HG03139 (cell line): ENCODE results near the gene GOLGA6L26.
"Not testable (repeated sequence)": the region's sequence is repeated elsewhere in the genome, so short reads cannot be mapped to it uniquely, and the experiment has no call there.

ENCODE experiments used
- ATAC-seq: cut with Tn5 transposase; IDR thresholded peaks from one replicate; pipeline ENCODE4 v1.9.1; 2021; ENCODE audit not compliant: unreplicated experiment

Gene GOLGA6L26

GRCh38 chr15:23334096-23334495 is at the start of gene GOLGA6L26:
GOLGA6L26 (minus strand) TSS chr15:23334196; CDS start chr15:23334135, 61 bp downstream.
- ATAC-seq, result not testable (repeated sequence)

GRCh38 chr15:23381192-23381591 is 47.2 kb upstream of the GOLGA6L26 start:
- not testable (repeated sequence) for ATAC-seq

GRCh38 chr15:23380700-23381099 is 46.7 kb upstream of the GOLGA6L26 start:
- not testable (repeated sequence) for ATAC-seq

- ATAC-seq, result not testable (repeated sequence)
Measured at GRCh38 chr15:23378946-23379345, 45.0 kb upstream of the GOLGA6L26 start.

GRCh38 chr15:23374226-23374625 is 40.2 kb upstream of the GOLGA6L26 start:
- ATAC-seq, result not testable (repeated sequence)

GRCh38 chr15:23372891-23373600 is 39.0 kb upstream of the GOLGA6L26 start:
- ATAC-seq, result not testable (repeated sequence)

- ATAC-seq, result no peak
Measured at GRCh38 chr15:23372284-23372683, 38.3 kb upstream of the GOLGA6L26 start.

- ATAC-seq, result not testable (repeated sequence)
Measured at GRCh38 chr15:23371868-23372267, 37.9 kb upstream of the GOLGA6L26 start.

- not testable (repeated sequence) for ATAC-seq
Measured at GRCh38 chr15:23371134-23371533, 37.1 kb upstream of the GOLGA6L26 start.

- no peak for ATAC-seq
Measured at GRCh38 chr15:23370578-23370977, 36.6 kb upstream of the GOLGA6L26 start.

- not testable (repeated sequence) for ATAC-seq
Measured at GRCh38 chr15:23364261-23364660, 30.3 kb upstream of the GOLGA6L26 start.

GRCh38 chr15:23362622-23363021 is 28.6 kb upstream of the GOLGA6L26 start:
- ATAC-seq, result not testable (repeated sequence)

- not testable (repeated sequence) for ATAC-seq
Measured at GRCh38 chr15:23354448-23354847, 20.5 kb upstream of the GOLGA6L26 start, which contains the start of gene GOLGA8S. GOLGA8S (plus strand) TSS chr15:23354748; CDS start chr15:23354810, 62 bp downstream.

GRCh38 chr15:23311233-23311632 is 22.8 kb downstream of the GOLGA6L26 start:
- ATAC-seq, result not testable (repeated sequence)

GRCh38 chr15:23305921-23306320 is 28.1 kb downstream of the GOLGA6L26 start:
- not testable (repeated sequence) for ATAC-seq

- not testable (repeated sequence) for ATAC-seq
Measured at GRCh38 chr15:23304805-23305204, 29.2 kb downstream of the GOLGA6L26 start.

- ATAC-seq, result not testable (repeated sequence)
Measured at GRCh38 chr15:23304267-23304666, 29.7 kb downstream of the GOLGA6L26 start.

GRCh38 chr15:23303654-23304053 is 30.3 kb downstream of the GOLGA6L26 start:
- ATAC-seq, result not testable (repeated sequence)

GRCh38 chr15:23303246-23303645 is 30.8 kb downstream of the GOLGA6L26 start:
- ATAC-seq, result not testable (repeated sequence)
